Activated CD8-positive, alpha-beta memory T cell treated with anti-CD3 and anti-CD28 coated beads, Interleukin-2, amount 50 U/mL, for 1 hour (primary cell): ENCODE measurements around the gene MROH2A.

ENCODE experiments used
- DNase-seq: peaks from one replicate; pipeline ENCODE4 v3.0.0-alpha.2; 2020; ENCODE audit errors: extremely low read depth

MROH2A gene

DNA sequence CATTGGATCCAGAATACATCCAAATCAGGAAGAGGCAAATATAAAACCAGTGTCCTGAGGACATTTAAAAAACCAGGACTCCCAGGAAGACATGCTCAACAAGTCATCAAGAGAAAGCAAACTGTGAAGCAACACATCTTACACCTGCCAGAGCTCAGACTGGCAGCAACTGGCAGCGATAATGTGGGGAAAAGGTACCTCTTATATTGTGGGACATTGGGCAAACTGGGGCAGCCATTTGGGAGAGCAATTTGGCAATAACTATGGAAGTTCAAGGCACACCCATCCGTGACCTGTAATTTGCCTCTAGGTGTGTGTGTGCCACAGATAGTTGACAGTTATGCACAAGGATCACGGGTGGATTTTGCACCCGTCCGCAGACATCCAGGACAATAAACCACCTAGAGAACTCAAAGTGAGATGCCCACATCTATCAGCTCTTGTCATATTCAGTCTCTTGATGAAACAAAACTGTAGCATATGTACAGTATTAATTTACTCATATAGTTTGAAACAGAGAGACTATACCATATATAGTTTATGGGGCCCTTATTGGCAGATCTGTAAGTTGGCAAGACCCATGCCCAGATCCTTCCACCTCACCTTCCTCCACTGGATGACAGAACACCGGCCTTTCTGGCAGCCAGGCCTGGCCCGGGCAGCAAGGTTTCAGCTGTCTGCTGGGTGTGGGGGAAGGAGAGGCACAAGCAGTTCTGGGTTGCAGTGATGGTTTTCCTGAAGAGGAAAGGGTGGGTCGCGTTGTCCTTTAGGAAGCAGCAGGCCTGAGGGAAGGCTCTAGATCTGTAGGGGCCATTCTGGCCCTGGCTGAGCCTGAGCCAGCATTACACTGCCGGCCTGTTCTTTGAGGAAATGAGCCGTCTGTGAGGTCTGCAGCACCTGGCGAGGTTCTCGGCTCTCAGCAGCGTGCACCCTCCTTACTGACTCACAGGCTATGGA lies 57.4 kb downstream of the MROH2A start:
- DNase-seq, result no peak

GRCh38 chr2:233836359-233836758 lies 58.2 kb downstream of the MROH2A start:
- no peak for DNase-seq

DNA sequence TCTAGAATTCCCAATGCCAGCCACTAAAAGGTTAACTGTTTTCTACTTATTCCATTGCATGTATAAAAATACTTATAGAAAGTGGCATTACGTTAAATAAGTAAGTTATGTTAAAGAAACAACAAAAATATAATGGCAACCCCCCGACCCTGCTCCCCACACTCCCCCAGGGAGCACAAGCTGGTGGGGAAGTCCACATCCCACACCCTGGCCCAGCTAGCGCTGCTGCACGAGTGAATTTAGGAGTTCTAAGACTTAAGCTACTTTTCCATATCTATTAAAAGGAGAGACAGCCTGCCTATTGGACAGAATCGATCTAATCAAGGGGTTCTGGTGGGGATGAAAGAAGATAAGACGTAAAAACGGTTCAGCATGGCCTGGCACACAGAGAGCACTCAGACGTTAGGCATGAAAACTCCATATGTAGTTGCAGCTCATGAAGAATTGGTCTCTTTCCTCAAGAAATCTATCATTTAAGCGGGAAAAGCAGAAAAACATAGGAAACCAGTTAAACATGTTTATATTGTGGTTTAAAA lies 59.6 kb downstream of the MROH2A start:
- no peak for DNase-seq

DNA sequence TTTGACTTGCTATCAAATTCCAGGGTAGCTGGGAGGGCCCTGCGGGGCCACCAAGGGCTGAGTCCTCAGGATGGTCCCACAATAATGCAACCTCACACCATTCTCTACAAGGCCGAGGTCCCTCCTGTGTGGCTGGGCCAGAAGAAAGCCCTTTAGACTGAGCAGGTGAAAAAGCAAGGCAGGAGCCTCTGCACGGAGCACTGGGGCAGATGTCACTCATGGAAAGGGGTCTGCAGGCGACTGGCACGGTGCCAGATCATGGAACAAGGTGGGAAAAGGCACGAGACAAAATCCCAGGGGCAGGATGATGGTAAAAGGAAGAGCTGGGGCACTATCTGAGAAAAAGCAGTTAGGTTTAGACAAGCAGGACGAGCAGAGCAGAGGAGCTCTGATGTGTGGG lies 60.1 kb downstream of the MROH2A start:
- no peak for DNase-seq

DNA sequence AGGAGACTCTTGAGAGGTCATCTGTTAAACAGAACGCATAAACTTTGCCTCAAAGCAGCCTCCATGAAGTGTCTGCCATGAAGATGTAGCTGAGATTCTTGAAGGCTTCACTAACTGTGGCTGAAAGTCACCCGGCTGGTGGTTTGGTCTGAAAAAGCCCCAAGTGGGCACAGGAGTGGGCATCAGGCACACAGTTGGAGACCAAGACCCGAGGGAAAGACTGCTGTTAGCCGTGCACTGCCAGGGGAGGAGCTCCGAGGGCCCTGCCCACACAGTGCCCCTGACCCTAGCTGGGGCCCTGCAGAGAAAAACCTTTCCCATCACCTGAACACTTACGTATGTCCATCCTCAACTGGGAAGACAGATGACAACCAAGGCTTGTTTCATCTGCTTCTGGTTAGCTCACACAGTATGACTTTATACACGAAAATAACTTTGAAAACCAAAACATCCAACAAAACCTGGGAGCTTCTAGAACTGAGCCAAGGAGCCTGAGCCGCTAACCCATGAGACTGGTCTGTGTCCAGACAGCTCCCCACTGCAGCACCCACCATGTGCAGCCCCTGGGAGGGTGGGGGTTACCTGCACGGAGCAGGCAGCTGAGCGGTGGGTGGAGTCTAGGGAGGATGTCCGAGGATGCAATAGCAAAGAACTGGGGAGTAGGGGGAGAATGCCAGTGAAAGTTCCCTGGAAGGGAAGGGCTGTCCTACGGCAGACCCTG lies 60.8 kb downstream of the MROH2A start:
- no peak for DNase-seq

GRCh38 chr2:233839447-233839820 lies 61.3 kb downstream of the MROH2A start:
- DNase-seq, result no peak

DNA sequence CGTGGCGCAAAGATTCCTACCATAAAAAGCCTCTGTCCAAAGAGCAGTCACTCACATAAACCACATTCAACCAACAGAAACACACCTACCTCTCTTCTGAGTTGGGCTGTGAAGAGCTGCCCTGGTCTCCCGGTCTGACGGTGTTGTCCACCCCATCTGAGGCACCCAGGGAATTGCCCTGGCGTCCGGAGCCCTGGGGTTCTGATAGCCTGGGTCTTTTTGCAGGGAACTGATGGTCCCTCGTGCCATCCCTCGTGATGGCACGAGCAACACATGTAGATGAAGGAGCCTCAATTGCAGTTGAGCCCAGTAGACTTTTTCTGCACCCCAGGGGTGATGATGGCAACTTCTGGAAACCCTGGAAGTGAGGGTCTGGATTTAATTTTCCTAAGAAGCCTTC lies 62.4 kb downstream of the MROH2A start:
- DNase-seq, result no peak

- no peak for DNase-seq
Observed at GRCh38 chr2:233841183-233841582, 63.1 kb downstream of the MROH2A start.

DNA sequence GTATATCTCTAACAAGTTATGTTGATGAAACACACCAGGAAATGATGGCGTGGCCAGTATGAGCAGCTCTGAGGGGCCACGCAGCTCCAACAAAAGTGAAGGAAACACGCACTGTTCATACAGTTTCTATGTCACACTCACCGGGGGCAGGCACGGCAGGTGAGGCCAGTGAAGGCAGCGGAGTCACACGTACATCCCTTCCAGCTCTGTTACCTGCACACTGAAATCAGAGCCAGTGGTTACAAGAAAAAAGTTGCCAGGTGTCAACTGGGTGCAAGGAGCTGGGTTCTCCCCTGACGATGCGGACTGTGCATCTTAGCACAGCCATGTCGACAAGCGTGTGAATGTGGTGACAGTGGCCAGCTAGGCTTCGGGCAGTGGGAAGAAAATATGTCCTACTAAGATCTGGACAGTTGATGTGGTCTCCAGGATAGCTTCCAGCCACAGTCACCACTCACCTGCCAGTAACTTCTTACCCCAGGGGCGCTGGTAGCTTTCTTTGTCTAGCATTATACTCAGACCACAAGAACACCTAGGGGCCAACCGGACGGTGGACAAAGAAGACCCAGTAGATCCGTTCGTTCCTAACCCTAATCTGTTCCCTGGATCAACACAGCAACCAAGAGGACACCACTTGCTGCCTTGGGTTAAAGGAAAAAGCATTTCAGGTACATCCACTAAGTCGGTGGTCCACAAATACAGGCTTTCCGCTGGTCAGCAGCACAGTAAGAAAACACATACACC lies 66.1 kb downstream of the MROH2A start:
- no peak for DNase-seq

DNA sequence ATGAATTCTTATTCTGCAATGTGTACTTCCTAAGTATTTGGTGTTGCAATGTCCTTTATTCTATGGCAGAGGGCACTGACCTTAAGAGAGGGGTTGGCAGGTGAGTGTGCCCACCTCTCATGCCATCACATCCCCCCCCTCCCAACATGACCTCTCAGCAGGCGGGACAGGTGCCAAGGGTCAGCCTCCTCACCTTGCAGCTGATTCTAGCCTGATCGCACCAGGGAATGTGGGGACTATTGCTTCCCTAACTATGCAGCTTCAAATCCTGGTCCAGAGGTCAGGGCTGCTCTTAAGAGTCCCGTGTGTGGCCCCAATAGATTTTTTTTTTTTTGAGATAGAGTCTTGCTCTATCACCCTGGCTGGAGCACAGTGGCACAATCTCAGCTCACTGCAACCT lies 66.7 kb downstream of the MROH2A start:
- no peak for DNase-seq

- DNase-seq, result no peak
Observed at GRCh38 chr2:233845301-233846060, 67.4 kb downstream of the MROH2A start.

DNA sequence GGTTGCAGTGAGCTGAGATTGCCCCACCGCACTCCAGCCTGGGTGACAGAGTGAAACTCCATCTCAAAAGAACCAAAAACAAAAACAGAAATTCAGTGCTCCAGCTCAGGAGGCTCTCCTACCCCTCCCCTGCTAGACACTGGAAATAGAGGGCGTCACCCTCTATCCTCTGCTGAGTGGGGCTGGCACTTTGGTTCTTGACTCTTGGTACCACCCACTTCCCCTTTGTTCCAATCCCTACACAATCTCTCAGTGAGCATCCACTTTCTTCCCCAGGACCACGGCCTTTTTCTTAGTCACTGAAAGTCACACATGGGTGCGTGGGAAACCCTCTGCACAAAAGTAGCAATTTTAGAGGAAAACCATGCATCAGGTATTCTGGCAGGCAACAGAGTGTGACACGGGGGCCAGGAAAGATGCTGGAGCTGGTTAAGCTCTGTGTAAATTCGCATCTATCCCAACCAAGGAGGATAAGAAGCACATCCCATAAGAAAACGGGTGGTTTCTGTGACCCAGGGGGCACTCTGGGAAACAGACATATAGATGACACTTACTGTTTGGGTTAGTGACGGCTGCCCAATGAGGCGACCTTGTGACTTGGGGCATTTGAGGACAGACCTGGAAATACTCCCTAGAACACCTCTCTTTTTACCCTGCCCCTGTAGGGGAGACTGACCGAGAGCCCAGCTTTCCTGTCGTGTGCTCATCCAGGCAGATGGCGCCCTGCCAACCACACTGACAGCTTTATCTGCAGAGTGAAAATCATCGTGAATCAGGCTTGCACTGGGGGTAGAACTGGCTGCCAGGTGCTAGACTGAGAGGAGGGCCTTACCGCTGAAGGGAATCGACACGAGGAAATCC lies 68.5 kb downstream of the MROH2A start:
- DNase-seq, result no peak

GRCh38 chr2:233847248-233847898 lies 69.2 kb downstream of the MROH2A start:
- DNase-seq, result no peak

DNA sequence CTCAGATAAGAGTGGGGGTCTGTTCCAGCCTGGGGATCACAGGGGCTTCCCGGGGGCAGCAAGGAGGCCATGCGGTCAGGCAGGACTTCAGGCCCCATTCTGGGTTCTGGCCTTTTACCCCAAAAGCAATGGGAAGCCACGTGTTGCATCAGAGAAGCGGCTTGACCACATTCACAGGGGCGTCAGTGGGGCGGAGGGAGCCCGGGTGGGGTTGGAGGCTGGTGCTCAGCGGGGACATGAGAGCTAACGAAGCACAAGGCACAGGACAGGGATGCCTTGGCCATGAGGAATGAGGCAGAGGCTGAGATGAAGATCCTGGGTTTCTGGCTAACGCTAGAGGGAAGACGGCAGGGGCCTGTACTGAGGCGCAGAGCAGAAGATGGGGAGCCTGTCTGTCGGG lies 70.1 kb downstream of the MROH2A start:
- DNase-seq, result no peak

DNA sequence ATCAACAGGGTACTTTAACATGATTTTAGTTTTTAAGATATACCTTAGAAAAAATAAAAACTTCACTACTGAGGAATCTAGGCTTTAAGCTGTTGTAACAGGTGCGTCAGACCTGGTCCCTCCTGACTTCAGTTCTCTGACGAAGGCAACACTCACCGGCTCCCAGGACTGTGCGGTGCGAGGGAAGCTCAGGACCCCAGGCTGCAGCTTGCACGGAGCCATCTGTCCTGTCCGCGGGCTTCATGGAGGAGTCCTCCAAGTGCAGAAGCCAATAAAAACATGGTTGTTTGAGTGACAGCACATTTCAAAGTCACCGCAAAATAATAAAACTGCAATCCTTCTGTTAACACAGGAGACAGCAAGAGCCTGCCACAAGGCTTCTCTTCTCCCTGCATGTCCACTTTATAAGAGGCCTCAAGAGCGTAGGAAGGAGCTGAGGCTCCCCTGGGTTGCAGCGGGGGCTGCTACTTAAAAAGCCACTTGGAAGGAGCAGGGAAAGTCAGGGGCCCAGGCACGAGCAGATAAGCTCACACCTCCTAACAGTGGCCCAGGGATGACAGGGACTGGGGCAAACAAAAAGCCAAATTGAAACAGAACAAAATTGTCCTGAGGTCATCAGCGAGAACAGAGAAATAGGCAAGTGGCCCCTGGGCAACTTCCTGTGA lies 71.6 kb downstream of the MROH2A start:
- no peak for DNase-seq

DNA sequence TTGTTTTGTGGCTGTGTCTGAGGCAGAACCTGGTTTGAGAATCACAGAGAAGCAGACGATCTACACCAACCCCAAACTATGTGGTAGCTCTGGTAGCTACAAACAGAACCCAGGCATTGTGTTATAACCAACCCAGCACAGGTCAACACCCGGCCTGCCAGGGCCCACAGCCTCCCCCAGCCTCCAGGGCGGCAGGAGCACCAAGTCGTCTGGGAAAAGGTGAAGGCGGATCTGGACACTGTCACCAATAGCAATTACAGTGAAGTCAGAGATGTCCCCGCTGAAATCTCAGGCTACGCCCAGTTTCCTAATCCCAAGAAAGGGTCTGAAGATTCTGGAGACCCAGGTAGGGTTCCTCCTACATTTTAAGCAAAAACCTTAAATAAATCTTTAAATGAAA lies 72.6 kb downstream of the MROH2A start:
- DNase-seq, result no peak

DNA sequence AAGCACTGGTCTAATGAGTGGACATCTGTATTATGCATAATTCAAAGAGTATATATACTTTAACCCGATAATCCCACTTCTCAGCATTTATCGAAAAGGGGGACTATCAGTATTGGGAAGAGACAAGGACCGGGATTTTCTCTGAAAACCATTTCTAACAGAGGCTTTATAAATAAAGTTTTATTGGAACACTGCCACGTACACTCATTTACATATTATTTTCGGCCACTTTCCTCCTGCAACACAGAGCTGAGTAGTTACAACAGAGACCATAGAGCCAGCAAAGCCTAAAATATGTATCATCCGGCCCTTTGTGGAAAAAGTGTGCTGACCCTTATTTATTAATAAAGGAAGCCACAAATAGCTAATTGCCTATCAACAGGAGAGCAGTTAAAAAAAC lies 73.0 kb downstream of the MROH2A start:
- no peak for DNase-seq

GRCh38 chr2:233852056-233852455 lies 73.9 kb downstream of the MROH2A start:
- DNase-seq, result no peak

DNA sequence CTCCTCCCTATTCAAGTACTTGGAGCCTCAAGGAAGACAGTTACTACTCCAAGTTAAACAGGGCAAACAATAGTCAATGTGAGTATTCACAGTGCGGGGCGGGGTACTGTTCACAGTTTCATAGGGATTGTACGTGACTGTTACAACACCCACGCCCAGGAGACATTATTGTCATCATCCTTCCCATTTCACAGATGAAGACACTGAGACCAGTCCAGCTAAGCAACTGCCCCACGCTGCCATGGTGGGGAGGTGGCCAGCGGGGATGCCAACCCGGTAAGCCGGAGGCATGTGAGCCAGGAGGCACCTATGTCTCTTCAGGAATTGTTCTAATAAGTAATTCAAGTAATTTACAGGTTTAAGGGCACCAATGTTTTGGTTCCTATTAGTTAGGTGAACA lies 75.2 kb downstream of the MROH2A start:
- DNase-seq, result no peak
